Measurements from ENCODE around the gene ABAT. TPM values are rescaled to one million over a fixed set of nuclear protein-coding genes. Genes with fewer than 3 reads are reported as not detected.

Gene ABAT
- total and polyA plus RNA-seq, 10 of the 15 experiments (the other 5 are each of a cell fraction or from before 2014, with no cell fraction given), result 1.0 to 10.6 (median 1.9) TPM

GRCh38 chr16:8814095-8814806 lies 139.8 kb downstream of the ABAT start (continued):
- TF ChIP-seq ZBTB40 (IDR thresholded peaks at IDR 0.05; ENCODE audit: borderline replicate concordance), result peak; percentile 41; the same call in 1 of the 2 replicates
- no peak for TF ChIP-seq SMC3 (IDR thresholded peaks at IDR 0.05; ENCODE audit: borderline replicate concordance, low read length)
- TF ChIP-seq SIX5 (IDR thresholded peaks at IDR 0.05; ENCODE audit: low read depth, low read length, severe bottlenecking), result no peak
- TF ChIP-seq BRCA1 (IDR thresholded peaks at IDR 0.05; ENCODE audit: low read depth, low read length), result no peak
- peak; percentile 89 for TF ChIP-seq NR2F1 (conservative IDR thresholded peaks at IDR 0.05)
- TF ChIP-seq RELB (IDR thresholded peaks at IDR 0.05; ENCODE audit: low read depth), result no peak
- no peak for TF ChIP-seq RBBP5 (conservative IDR thresholded peaks at IDR 0.05)
- no peak for TF ChIP-seq STAT1 (conservative IDR thresholded peaks at IDR 0.05)
- no peak for TF ChIP-seq TCF7 (IDR thresholded peaks at IDR 0.05; ENCODE audit: borderline replicate concordance)
- TF ChIP-seq HDAC2 (IDR thresholded peaks at IDR 0.05), result no peak
- no peak for TF ChIP-seq ZNF592 (IDR thresholded peaks at IDR 0.05)
- no peak for TF ChIP-seq ETV6 (conservative IDR thresholded peaks at IDR 0.05 in 1 of 2, IDR thresholded peaks at IDR 0.05 in 1 of 2; ENCODE audit: borderline replicate concordance in 1 of 2, low read depth in 1 of 2)
- no peak for TF ChIP-seq RELA (IDR thresholded peaks at IDR 0.05; ENCODE audit: borderline replicate concordance, partially characterized antibody)
- no peak for TF ChIP-seq CHD1 (IDR thresholded peaks at IDR 0.05; ENCODE audit: low read depth, low read length)
- no peak for TF ChIP-seq ZNF24 (IDR thresholded peaks at IDR 0.05)

Measured in GM12878 (cell line).